ENCODE data around the gene PNMA6E. TPM values are rescaled to one million over a fixed set of nuclear protein-coding genes. Genes with fewer than 3 reads are reported as not detected.

The PNMA6E gene
- total RNA-seq, 6 donors from 2014 or later = 0.09 to 0.44 (median 0.10) TPM; not detected in 3

GRCh38 chrX:153416781-153417450 is 15.8 kb upstream of the PNMA6E start:
- no peak overlapping the region for H3K27ac ChIP-seq
- TF ChIP-seq EP300 (IDR thresholded peaks at IDR 0.05) (no peak), CTCF (IDR thresholded peaks at IDR 0.05) (no peak), POLR2A (IDR thresholded peaks at IDR 0.05) (no peak), POLR2AphosphoS5 (IDR thresholded peaks at IDR 0.05) (no peak)
- WGBS, 2 donors = 67 to 71% methylated on average over 7 to 12 of the region's 12 CpGs
- ATAC-seq (ENCODE audit: low FRiP score in 2 of 2) (no peak), DNase-seq (no peak)
- H3K9me3 ChIP-seq = no peaks in the 10 kb centered on the region
- H3K4me3 ChIP-seq = no peak overlapping the region
- peaks cover 0 to 9% (median 2%) of the 10 kb centered on the region in 4 donors for H3K4me1 ChIP-seq
- no peaks in the 10 kb centered on the region for H3K27me3 ChIP-seq
- peaks cover 0 to 10% (median 2%) of the 10 kb centered on the region in 4 donors for H3K36me3 ChIP-seq

GRCh38 chrX:153414856-153415510 is 13.8 kb upstream of the PNMA6E start:
- Histone ChIP-seq H3K4me1 (peaks cover 0 to 13% (median 4%) of the 10 kb centered on the region in 4 donors), H3K9me3 (no peaks in the 10 kb centered on the region), H3K36me3 (no peaks in the 10 kb centered on the region), H3K27ac (peak overlapping the region; percentile 12 to 68 (median 36)), H3K27me3 (no peaks in the 10 kb centered on the region), H3K4me3 (no peak overlapping the region)
- 39 to 53% methylated on average over 3 to 9 of the region's 9 CpGs for WGBS, 2 donors
- TF ChIP-seq POLR2A (IDR thresholded peaks at IDR 0.05) (no peak), CTCF (IDR thresholded peaks at IDR 0.05) (no peak), POLR2AphosphoS5 (IDR thresholded peaks at IDR 0.05) (peak; percentile 17 to 63), EP300 (IDR thresholded peaks at IDR 0.05) (peak in 1 of 4 donors; percentile 31)
- ATAC-seq (ENCODE audit: low FRiP score in 2 of 2) = peak in 1 of 2 donors; percentile 53
- peak in 1 of 2 donors; percentile 36 for DNase-seq

- DNase-seq = no peak
- Histone ChIP-seq H3K9me3 (no peaks in the 10 kb centered on the region), H3K4me1 (peaks cover 0 to 13% (median 4%) of the 10 kb centered on the region in 4 donors), H3K27ac (no peak overlapping the region), H3K4me3 (no peak overlapping the region), H3K27me3 (no peaks in the 10 kb centered on the region), H3K36me3 (no peaks in the 10 kb centered on the region)
- no peak for ATAC-seq (ENCODE audit: low FRiP score in 2 of 2)
- TF ChIP-seq POLR2AphosphoS5 (IDR thresholded peaks at IDR 0.05) (no peak), EP300 (IDR thresholded peaks at IDR 0.05) (no peak), CTCF (IDR thresholded peaks at IDR 0.05) (no peak), POLR2A (IDR thresholded peaks at IDR 0.05) (no peak)
- WGBS, 2 donors = 90% methylated on average over 11 of the region's 11 CpGs; no CpG with 5 or more reads in 1 of the 2 donors
Measured at GRCh38 chrX:153413731-153414130, 12.6 kb upstream of the PNMA6E start.

- Histone ChIP-seq H3K9me3 (no peaks in the 10 kb centered on the region), H3K4me3 (peak overlapping the region in 2 of 4 donors; percentile 58 to 67), H3K27ac (no peak overlapping the region), H3K27me3 (no peaks in the 10 kb centered on the region), H3K4me1 (peaks cover 0 to 13% (median 4%) of the 10 kb centered on the region in 4 donors), H3K36me3 (no peaks in the 10 kb centered on the region)
- no peak for TF ChIP-seq POLR2AphosphoS5 (IDR thresholded peaks at IDR 0.05)
- no peak for TF ChIP-seq POLR2A (IDR thresholded peaks at IDR 0.05)
- no peak for TF ChIP-seq CTCF (IDR thresholded peaks at IDR 0.05)
- TF ChIP-seq EP300 (IDR thresholded peaks at IDR 0.05) = no peak
- 58 to 82% methylated on average over 5 to 23 of the region's 23 CpGs for WGBS, 2 donors
- ATAC-seq (ENCODE audit: low FRiP score in 2 of 2) = no peak
- DNase-seq = no peak
Measured at GRCh38 chrX:153412746-153413720, 11.9 kb upstream of the PNMA6E start.

Measured in upper lobe of left lung (tissue), 6 donors.